Stomach (tissue), 9 donors: ENCODE results near the gene CBLC. TPM values are rescaled to one million over a fixed set of nuclear protein-coding genes. Genes with fewer than 3 reads are reported as not detected.
A peak's percentile ranks its signal among the peaks of the same experiment; 100 is the strongest.
"Not testable (repeated sequence)": the region's sequence is repeated elsewhere in the genome, so short reads cannot be mapped to it uniquely, and the experiment has no call there.

Experiments
- DNase-seq, 2 donors: peaks; one replicate each; pipeline versions ENCODE4 v3.0.0 to v3.0.0-alpha.2; 2013 to 2019
- H3K27ac ChIP-seq, 5 donors: fragments of 200-600 bp in 4 of 5; sonication (generic) in 4 of 5; one replicate each; pipeline ENCODE4 v1.5.1; 2013 to 2019; ENCODE audit warnings: mild to moderate bottlenecking in 1 of 5, moderate library complexity in 1 of 5
- H3K27me3 ChIP-seq, 3 donors: fragments of 200-600 bp; sonication (generic); one replicate each; pipeline ENCODE4 v1.5.1; 2017 to 2019; ENCODE audit warnings: mixed run types in 1 of 3
- H3K36me3 ChIP-seq, 4 donors: fragments of 200-600 bp; sonication (generic); 1 replicate in 3 of 4; 2 replicates in 1 of 4; pipeline ENCODE4 v1.5.1; 2016 to 2019
- H3K4me1 ChIP-seq, 4 donors: fragments of 200-600 bp; sonication (generic); one replicate each; pipeline ENCODE4 v1.5.1; 2016 to 2019
- H3K4me3 ChIP-seq, 4 donors: fragments of 200-600 bp; sonication (generic) in 3 of 4; one replicate each; pipeline ENCODE4 v1.5.1; 2016 to 2019; ENCODE audit warnings: mild to moderate bottlenecking in 1 of 4
- H3K9me3 ChIP-seq, 4 donors: fragments of 200-600 bp; sonication (generic); one replicate each; pipeline ENCODE4 v1.5.1; 2016 to 2019
- CTCF ChIP-seq, 7 experiments: fragments of 450-650 bp in 4 of 7; fragments of 200-600 bp in 3 of 7; sonication (generic) in 3 of 7; IDR thresholded peaks; one replicate each; pipeline ENCODE4 v1.5.1; 2016 to 2019; ENCODE audit warnings: antibody characterized with exemption in 7 of 7, control low read depth in 2 of 7, mild to moderate bottlenecking in 1 of 7
- EP300 ChIP-seq: sonication (generic); formaldehyde crosslinking; IDR thresholded peaks from one replicate; pipeline ENCODE4 v1.6.1; 2017; ENCODE audit warnings: antibody characterized with exemption
- POLR2A ChIP-seq, 4 donors: fragments of 450-650 bp; IDR thresholded peaks; one replicate each; pipeline ENCODE4 v1.6.1; 2016; ENCODE audit warnings: antibody characterized with exemption in 4 of 4, control low read depth in 2 of 4, mild to moderate bottlenecking in 1 of 4, moderate library complexity in 1 of 4
- POLR2AphosphoS5 ChIP-seq, 3 donors: sonication (generic); formaldehyde crosslinking; IDR thresholded peaks; one replicate each; pipeline ENCODE4 v1.6.1; 2016; ENCODE audit warnings: antibody characterized with exemption in 3 of 3
- WGBS, 5 donors: extraction: QIAGEN DNeasy Blood & Tissue Kit in 3 of 5; methylation state at CpG; one replicate each; pipeline versions ENCODE4 v1.1.5 to v1.1.7; 2013 to 2018; 5-methylcytosine and 5-hydroxymethylcytosine counted together
- intact Hi-C: fragments of 100-400 bp; cut with DNase I; formaldehyde crosslinking; loops from one replicate; pipeline ENCODE4 v1.15.1; 2023; ENCODE audit warnings: low total_unique reads
- polyA plus RNA-seq, 3 donors: library from polyadenylated mRNA; stranded (reverse); fragments of 200-250 nt; gene quantifications; one replicate each; pipeline ENCODE4 v1.2.3, GENCODE V29; 2013
- total RNA-seq, 5 donors: library from RNA; depleted of rRNA; stranded (reverse); fragments of >200 nt; gene quantifications; one replicate each; pipeline versions ENCODE4 v1.1.0 to v1.2.3, GENCODE V29; 2014 to 2016
- donor health status: healthy with polysubstance abuse.
- donor health status: Bipolar disorder and iron deficiency.
- donor health status: healthy.

CBLC gene
- total and polyA plus RNA-seq, 8 donors = 13.2 to 178 (median 42.8) TPM

- TF ChIP-seq EP300 = no peak
- TF ChIP-seq CTCF (IDR thresholded peaks at IDR 0.05) = no peak
- TF ChIP-seq POLR2AphosphoS5 (IDR thresholded peaks at IDR 0.05) = no peak
- TF ChIP-seq POLR2A (IDR thresholded peaks at IDR 0.05) = no peak
- intact Hi-C loops = no loop called here
- H3K9me3 ChIP-seq = no peaks in the 10 kb centered on the region
- peaks cover 0 to 12% (median 10%) of the 10 kb centered on the region in 4 donors for H3K4me1 ChIP-seq
- H3K4me3 ChIP-seq = no peak overlapping the region
- no peak overlapping the region for H3K27ac ChIP-seq
- peaks cover 0 to 8% (median 0%) of the 10 kb centered on the region in 3 donors for H3K27me3 ChIP-seq
- H3K36me3 ChIP-seq = peaks cover 0 to 12% (median 8%) of the 10 kb centered on the region in 4 donors
- DNase-seq = no peak
- 63 to 73% (median 69%) methylated on average over 10 of the region's 10 CpGs for WGBS, 5 donors
Observed at GRCh38 chr19:44822670-44823372, 45.1 kb downstream of the CBLC start.

GRCh38 chr19:44823373-44823698, 45.6 kb downstream of the CBLC start:
- Histone ChIP-seq H3K36me3 (peaks cover 0 to 12% (median 8%) of the 10 kb centered on the region in 4 donors), H3K4me3 (no peak overlapping the region), H3K9me3 (no peaks in the 10 kb centered on the region), H3K4me1 (peaks cover 0 to 12% (median 10%) of the 10 kb centered on the region in 4 donors), H3K27ac (no peak overlapping the region), H3K27me3 (peaks cover 0 to 8% (median 0%) of the 10 kb centered on the region in 3 donors)
- TF ChIP-seq POLR2AphosphoS5 (IDR thresholded peaks at IDR 0.05) (no peak), EP300 (no peak), CTCF (IDR thresholded peaks at IDR 0.05) (no peak), POLR2A (IDR thresholded peaks at IDR 0.05) (no peak)
- no peak for DNase-seq
- intact Hi-C loops = no loop called here
- WGBS, 5 donors = 26 to 48% (median 29%) methylated on average over 4 of the region's 4 CpGs

GRCh38 chr19:44824761-44825160, 47.1 kb downstream of the CBLC start:
- H3K36me3 ChIP-seq = peaks cover 0 to 2% (median 0%) of the 10 kb centered on the region in 4 donors
- H3K27me3 ChIP-seq = peaks cover 0 to 8% (median 0%) of the 10 kb centered on the region in 3 donors
- peak in 1 of 2 donors; percentile 65 for DNase-seq
- peaks cover 0 to 12% (median 10%) of the 10 kb centered on the region in 4 donors for H3K4me1 ChIP-seq
- 63 to 77% (median 69%) methylated on average over 4 of the region's 4 CpGs for WGBS, 5 donors
- TF ChIP-seq POLR2AphosphoS5 (IDR thresholded peaks at IDR 0.05) (no peak), POLR2A (IDR thresholded peaks at IDR 0.05) (no peak), EP300 (no peak), CTCF (IDR thresholded peaks at IDR 0.05) (no peak)
- H3K9me3 ChIP-seq = no peaks in the 10 kb centered on the region
- no peak overlapping the region for H3K27ac ChIP-seq
- no peak overlapping the region for H3K4me3 ChIP-seq
- intact Hi-C loops = no loop called here

GRCh38 chr19:44832875-44833274, 55.2 kb downstream of the CBLC start:
- H3K4me1 ChIP-seq = not testable (repeated sequence)

GRCh38 chr19:44834399-44834798, 56.7 kb downstream of the CBLC start:
- H3K36me3 ChIP-seq, H3K4me3 ChIP-seq, DNase-seq, H3K4me1 ChIP-seq, H3K9me3 ChIP-seq, H3K27ac ChIP-seq: not testable (repeated sequence)
- intact Hi-C loops = loop anchor here (10.0 kb wide), 1 partner anchor 120 kb away; no protein-coding TSS in a partner anchor
- peaks cover 0 to 41% (median 0%) of the 10 kb centered on the region in 3 donors for H3K27me3 ChIP-seq
- 74 to 84% (median 83%) methylated on average over 8 of the region's 8 CpGs for WGBS, 5 donors

More at GRCh38 chr19:44832875-44833274, 55.2 kb downstream of the CBLC start:
- not testable (repeated sequence) for H3K4me3 ChIP-seq, H3K27ac ChIP-seq, H3K9me3 ChIP-seq, H3K36me3 ChIP-seq, DNase-seq
- H3K27me3 ChIP-seq = peaks cover 0 to 41% (median 0%) of the 10 kb centered on the region in 3 donors
- 68 to 80% (median 76%) methylated on average over 6 of the region's 6 CpGs for WGBS, 5 donors
- intact Hi-C loops = loop anchor here (10.0 kb wide), 1 partner anchor 118 kb away; no protein-coding TSS in a partner anchor
